Endothelial cell of umbilical vein (primary cell): ENCODE measurements around the gene BMP2K. TPM values are rescaled to one million over a fixed set of nuclear protein-coding genes. Genes with fewer than 3 reads are reported as not detected.

Experiments
- BruUV-seq: library from RNA; stranded (reverse); fragments of 400-500 nt; replicated peaks from 2 replicates; lab custom pipeline; 2021; lab: Mats Ljungman, UMichigan
- CTCF ChIA-PET: fragments of 300-600, 350-600 bp; sonication (Branson Sonifier 250); formaldehyde crosslinking; loops from one replicate; lab custom pipeline; 2021; ENCODE audit warnings: antibody characterized with exemption, inconsistent platforms; lab: Charles Lee
- POLR2A ChIA-PET: fragments of 300-600, 350-600 bp; sonication (Branson Sonifier 250); formaldehyde crosslinking; loops from one replicate; lab custom pipeline; 2021; ENCODE audit warnings: antibody characterized with exemption, inconsistent platforms; lab: Charles Lee
- DNase-seq: peaks from one replicate; pipeline ENCODE4 v3.0.0-alpha.2; 2011; ENCODE audit warnings: low read depth, low spot score
- FAIRE-seq: peaks from 2 replicates; lab custom pipeline; 2011; peaks lifted over from hg19 to GRCh38; lab: Jason Lieb, UNC
- H2AFZ ChIP-seq: 2 replicates; pipeline ENCODE4 v1.6.0; 2012; ENCODE audit warnings: low read depth, low read length, control low read depth, inconsistent platforms
- H3K27ac ChIP-seq: 2 replicates; pipeline ENCODE4 v1.5.1; 2011; ENCODE audit warnings: low read depth, mild to moderate bottlenecking, control low read depth, low read length, moderate library complexity; ENCODE audit not compliant: insufficient read depth
- H3K27me3 ChIP-seq, 2 experiments: 2 replicates each; pipeline versions ENCODE4 v1.6.0 to v1.6.1; 2011; ENCODE audit warnings: low read length in 2 of 2, mixed read lengths in 1 of 2; ENCODE audit not compliant: control insufficient read depth in 2 of 2, insufficient read depth in 2 of 2
- H3K36me3 ChIP-seq, 2 experiments: 2 replicates in 1 of 2; 3 replicates in 1 of 2; pipeline ENCODE4 v1.5.1; 2011; ENCODE audit warnings: low read length in 2 of 2, mild to moderate bottlenecking in 1 of 2, moderate library complexity in 1 of 2; ENCODE audit not compliant: control insufficient read depth in 2 of 2, insufficient read depth in 2 of 2; ENCODE audit errors: extremely low read depth in 1 of 2
- H3K4me1 ChIP-seq: 3 replicates; pipeline ENCODE4 v1.5.1; 2011; ENCODE audit warnings: mild to moderate bottlenecking, low read length; ENCODE audit not compliant: control insufficient read depth, insufficient read depth; ENCODE audit errors: extremely low read depth
- H3K4me2 ChIP-seq: 2 replicates; pipeline ENCODE4 v1.6.1; 2011; ENCODE audit warnings: low read length, control low read depth, mixed read lengths; ENCODE audit not compliant: insufficient read depth
- H3K4me3 ChIP-seq, 3 experiments: fragments of 200-600 bp in 1 of 3; sonication (generic), shearing (Covaris generic) in 1 of 3; replicated peaks in 1 of 3; 2 replicates each; pipeline ENCODE4 v1.5.1; 2011 to 2016; ENCODE audit warnings: control low read depth in 3 of 3, low read length in 3 of 3, mild to moderate bottlenecking in 2 of 3, inconsistent platforms in 1 of 3, low read depth in 1 of 3, moderate library complexity in 1 of 3; ENCODE audit not compliant: insufficient read depth in 1 of 3
- H3K79me2 ChIP-seq: 2 replicates; pipeline ENCODE4 v1.6.0; 2012; ENCODE audit warnings: low read length, inconsistent platforms; ENCODE audit not compliant: control insufficient read depth, insufficient read depth
- H3K9ac ChIP-seq: replicated peaks from 2 replicates; pipeline ENCODE3; 2011; ENCODE audit warnings: low read length, control low read depth; ENCODE audit not compliant: insufficient read depth; ENCODE audit errors: extremely low read depth
- H3K9me1 ChIP-seq: replicated peaks from 3 replicates; pipeline ENCODE4 v1.6.0; 2011; ENCODE audit warnings: mild to moderate bottlenecking, low read length; ENCODE audit not compliant: control insufficient read depth, insufficient read depth; ENCODE audit errors: extremely low read depth
- H3K9me3 ChIP-seq: replicated peaks from 2 replicates; pipeline ENCODE4 v1.5.1; 2012; ENCODE audit warnings: low read length, inconsistent platforms; ENCODE audit not compliant: control insufficient read depth, insufficient read depth
- H4K20me1 ChIP-seq: replicated peaks from 2 replicates; pipeline ENCODE3; 2011; ENCODE audit warnings: mild to moderate bottlenecking, low read length; ENCODE audit not compliant: control insufficient read depth, insufficient read depth; ENCODE audit errors: extremely low read depth
- FOS ChIP-seq: IDR thresholded peaks from 2 replicates; pipeline ENCODE4 v1.6.1; 2011; ENCODE audit warnings: mild to moderate bottlenecking, low read length, moderate library complexity, borderline replicate concordance; ENCODE audit not compliant: insufficient read depth
- GATA2 ChIP-seq: IDR thresholded peaks from 2 replicates; pipeline ENCODE4 v1.7.0; 2011; ENCODE audit warnings: low read depth, mild to moderate bottlenecking, moderate library complexity, mixed read lengths, low read length; ENCODE audit not compliant: insufficient read length, insufficient read depth
- JUN ChIP-seq: IDR thresholded peaks from 2 replicates; pipeline ENCODE4 v1.6.1; 2011; ENCODE audit warnings: borderline replicate concordance, low read depth; ENCODE audit not compliant: insufficient read length, insufficient read depth
- MYC ChIP-seq: IDR thresholded peaks from one replicate; pipeline ENCODE4 v1.6.1; 2011; ENCODE audit warnings: mild to moderate bottlenecking, low read depth, low read length
- POLR2A ChIP-seq: IDR thresholded peaks from 2 replicates; pipeline ENCODE4 v1.6.1; 2012; ENCODE audit warnings: low read depth, mild to moderate bottlenecking, control low read depth, low read length
- POLR2AphosphoS5 ChIP-seq: IDR thresholded peaks from 2 replicates; pipeline ENCODE4 v1.6.1; 2012; ENCODE audit warnings: low read depth, mild to moderate bottlenecking, control low read depth, low read length, moderate library complexity; ENCODE audit not compliant: insufficient read depth
- dilution Hi-C: fragments of 300-500 bp; cut with MboI; formaldehyde crosslinking; loops from one replicate; pipeline ENCODE4 v1.15.0; 2019; ENCODE audit warnings: low sequenced_read_pairs; ENCODE audit not compliant: extremely low pct_ligation_motif_present
- intact Hi-C: fragments of 100-400 bp; cut with micrococcal nuclease; formaldehyde crosslinking; loops from one replicate; pipeline ENCODE4 v1.10.0; 2022
- polyA plus RNA-seq, 4 experiments: library from polyadenylated mRNA; depleted of rRNA in 3 of 4; stranded (reverse) in 3 of 4; unstranded in 1 of 4; fragments of >200 nt; gene quantifications; 2 replicates each; pipeline versions ENCODE4 v1.2.1 to v1.2.3, GENCODE V29; 2011 to 2012; ENCODE audit warnings: missing spikeins in 1 of 4
- total RNA-seq: library from RNA; stranded (reverse); gene quantifications from 2 replicates; pipeline ENCODE4 v1.2.3, GENCODE V29; 2021
- TF ChIP-seq, protein P1 (sequence below), 2 donors: IDR thresholded peaks; 1 replicate in 1 of 2; 2 replicates in 1 of 2; pipeline ENCODE4 v1.5.1; 2011; ENCODE audit warnings: low read length in 2 of 2, mild to moderate bottlenecking in 2 of 2, moderate library complexity in 2 of 2, control low read depth in 1 of 2, inconsistent platforms in 1 of 2, low read depth in 1 of 2; ENCODE audit not compliant: insufficient read depth in 1 of 2; ENCODE audit errors: extremely low read depth in 1 of 2
- TF ChIP-seq, protein P2 (sequence below): IDR thresholded peaks from 2 replicates; pipeline ENCODE4 v1.6.1; 2011; ENCODE audit not compliant: insufficient read depth, insufficient read length

BMP2K gene
- total and polyA plus RNA-seq, 2 donors (not counting 3 experiments of a cell fraction or from before 2014, with no cell fraction given): 16.1 to 37.9 TPM

DNA sequence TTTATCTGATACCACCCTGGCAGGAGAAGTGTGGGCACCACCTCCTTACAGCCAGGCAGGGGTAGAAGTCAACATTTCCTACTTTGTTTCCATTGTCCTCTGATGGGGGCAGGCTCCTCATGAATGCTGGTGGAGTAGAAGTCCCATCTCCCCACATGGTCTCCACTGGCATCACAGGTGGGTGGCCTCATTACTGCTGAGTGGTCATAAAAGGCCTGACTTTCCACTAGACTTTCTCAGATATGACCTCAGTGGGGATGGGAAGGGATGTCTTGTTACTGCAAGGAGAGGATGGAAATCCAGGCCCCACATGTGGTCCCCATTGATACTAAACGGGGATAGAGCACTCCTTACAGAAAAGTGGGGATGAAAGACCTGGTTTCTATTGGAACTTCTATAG is 18.6 kb upstream of the BMP2K start:
- Histone ChIP-seq H3K4me1 (no peaks in the 10 kb centered on the region), H3K27ac (no peak overlapping the region), H3K79me2 (no peaks in the 10 kb centered on the region), H3K4me2 (no peak overlapping the region), H3K36me3 (no peaks in the 10 kb centered on the region), H3K9ac (no peak overlapping the region), H3K27me3 (no peaks in the 10 kb centered on the region), H4K20me1 (no peaks in the 10 kb centered on the region), H3K4me3 (no peak overlapping the region), H3K9me1 (no peaks in the 10 kb centered on the region), H3K9me3 (no peaks in the 10 kb centered on the region), H2AFZ (no peak overlapping the region)
- ChIA-PET POLR2A (no interaction called here), CTCF (interaction anchor here (0.7 kb wide), 1 partner anchor 62 kb away, joined by 3 read pairs; no protein-coding TSS in a partner anchor)
- TF ChIP-seq FOS (no peak), POLR2AphosphoS5 (no peak), POLR2A (no peak), MYC (no peak), GATA2 (no peak), JUN (no peak)
- TF ChIP-seq, protein P1, sequence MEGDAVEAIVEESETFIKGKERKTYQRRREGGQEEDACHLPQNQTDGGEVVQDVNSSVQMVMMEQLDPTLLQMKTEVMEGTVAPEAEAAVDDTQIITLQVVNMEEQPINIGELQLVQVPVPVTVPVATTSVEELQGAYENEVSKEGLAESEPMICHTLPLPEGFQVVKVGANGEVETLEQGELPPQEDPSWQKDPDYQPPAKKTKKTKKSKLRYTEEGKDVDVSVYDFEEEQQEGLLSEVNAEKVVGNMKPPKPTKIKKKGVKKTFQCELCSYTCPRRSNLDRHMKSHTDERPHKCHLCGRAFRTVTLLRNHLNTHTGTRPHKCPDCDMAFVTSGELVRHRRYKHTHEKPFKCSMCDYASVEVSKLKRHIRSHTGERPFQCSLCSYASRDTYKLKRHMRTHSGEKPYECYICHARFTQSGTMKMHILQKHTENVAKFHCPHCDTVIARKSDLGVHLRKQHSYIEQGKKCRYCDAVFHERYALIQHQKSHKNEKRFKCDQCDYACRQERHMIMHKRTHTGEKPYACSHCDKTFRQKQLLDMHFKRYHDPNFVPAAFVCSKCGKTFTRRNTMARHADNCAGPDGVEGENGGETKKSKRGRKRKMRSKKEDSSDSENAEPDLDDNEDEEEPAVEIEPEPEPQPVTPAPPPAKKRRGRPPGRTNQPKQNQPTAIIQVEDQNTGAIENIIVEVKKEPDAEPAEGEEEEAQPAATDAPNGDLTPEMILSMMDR (IDR thresholded peaks at IDR 0.05; ENCODE audit: extremely low read depth in 1 of 2, insufficient read depth in 1 of 2, low read depth in 1 of 2, low read length in 2 of 2): no peak
- TF ChIP-seq, protein P2, sequence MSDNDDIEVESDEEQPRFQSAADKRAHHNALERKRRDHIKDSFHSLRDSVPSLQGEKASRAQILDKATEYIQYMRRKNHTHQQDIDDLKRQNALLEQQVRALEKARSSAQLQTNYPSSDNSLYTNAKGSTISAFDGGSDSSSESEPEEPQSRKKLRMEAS: no peak
- intact Hi-C loops: no loop called here
- no TSS peak for BruUV-seq
- dilution Hi-C loops: no loop called here
- DNase-seq: no peak
- FAIRE-seq: no peak
